HG02798 (cell line): ENCODE data around the gene IFNAR2.

Experiments
- ATAC-seq: cut with Tn5 transposase; IDR thresholded peaks from one replicate; pipeline ENCODE4 v1.9.1; 2021; ENCODE audit warnings: mild to moderate bottlenecking; ENCODE audit not compliant: unreplicated experiment, poor library complexity

Gene IFNAR2

GRCh38 chr21:33264561-33264960 lies 34.8 kb downstream of the IFNAR2 start:
- ATAC-seq: no peak

- ATAC-seq: no peak
Measured at GRCh38 chr21:33265664-33266049, 35.9 kb downstream of the IFNAR2 start.

DNA sequence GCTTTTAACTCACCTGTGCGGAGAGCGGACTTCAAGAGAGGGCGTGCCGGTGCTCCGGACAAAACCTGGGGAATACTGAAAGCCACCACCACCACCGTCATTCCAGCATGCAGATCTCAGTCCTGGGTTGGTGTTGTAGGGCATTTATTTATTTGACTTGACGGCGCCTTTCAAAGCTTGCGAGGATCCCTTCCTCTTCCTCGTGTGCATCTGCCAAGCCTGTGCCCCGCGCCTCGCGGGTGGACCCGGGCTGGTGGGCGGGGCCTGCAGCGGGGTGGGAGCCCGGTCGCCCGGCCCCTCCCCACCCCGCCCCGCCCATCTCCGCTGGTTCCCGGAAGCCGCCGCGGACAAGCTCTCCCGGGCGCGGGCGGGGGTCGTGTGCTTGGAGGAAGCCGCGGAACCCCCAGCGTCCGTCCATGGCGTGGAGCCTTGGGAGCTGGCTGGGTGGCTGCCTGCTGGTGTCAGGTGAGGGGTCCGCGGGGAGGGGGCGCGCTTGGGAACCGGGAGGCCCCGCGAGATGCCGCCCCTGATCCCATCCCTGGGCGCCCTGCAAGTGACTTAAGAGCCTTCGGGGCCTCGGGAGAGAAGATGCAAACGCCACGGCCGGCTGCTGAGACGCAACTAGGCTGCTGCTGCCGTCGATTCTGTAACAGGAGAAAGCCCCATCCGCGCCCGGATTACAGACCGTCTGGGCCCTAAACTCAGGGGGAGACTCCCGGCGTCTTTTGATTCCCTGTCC lies 36.5 kb downstream of the IFNAR2 start, which contains the start of gene IL10RB:
TSS of gene IL10RB (plus strand) at position 318 of the 739 bp plus-strand sequence. CDS start at position 417, 99 bp downstream.
- ATAC-seq: peak; percentile 48

- ATAC-seq: no peak
Measured at GRCh38 chr21:33266789-33267135, 37.0 kb downstream of the IFNAR2 start.

GRCh38 chr21:33267250-33267649 lies 37.5 kb downstream of the IFNAR2 start:
- ATAC-seq: no peak

DNA sequence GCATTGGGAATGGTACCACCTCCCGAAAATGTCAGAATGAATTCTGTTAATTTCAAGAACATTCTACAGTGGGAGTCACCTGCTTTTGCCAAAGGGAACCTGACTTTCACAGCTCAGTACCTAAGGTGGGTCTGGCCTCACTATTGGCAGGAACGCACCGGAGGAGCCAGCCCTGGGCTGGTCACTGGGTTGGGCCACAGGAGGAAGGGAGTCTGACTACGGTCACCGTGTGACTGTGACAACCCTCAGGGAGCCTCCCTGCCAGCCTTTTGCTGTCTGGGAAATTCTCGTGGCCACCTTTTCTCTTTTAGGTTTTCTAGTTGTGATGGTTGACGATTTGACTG lies 38.6 kb downstream of the IFNAR2 start:
- ATAC-seq: peak; percentile 19

GRCh38 chr21:33268737-33269441 lies 39.2 kb downstream of the IFNAR2 start:
- peak; percentile 71 for ATAC-seq

DNA sequence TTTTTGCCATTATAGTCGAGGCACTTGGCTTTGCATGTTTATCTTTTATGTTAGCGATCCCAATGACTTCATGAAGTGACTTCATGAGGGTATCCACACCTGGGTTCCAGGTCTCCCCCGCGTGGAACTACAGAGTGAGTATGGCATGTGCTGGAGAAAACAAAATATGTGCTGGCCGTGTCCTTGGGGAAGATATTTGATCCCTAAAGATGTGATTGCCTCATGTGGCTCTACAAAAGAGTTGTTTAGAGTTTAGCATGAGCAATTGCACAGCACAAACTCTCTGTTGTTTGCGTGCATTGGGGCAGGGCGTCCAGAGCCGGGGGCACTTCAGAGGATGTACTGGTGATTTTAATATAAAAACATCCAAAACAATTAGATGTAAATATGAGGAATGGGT lies 41.2 kb downstream of the IFNAR2 start:
- ATAC-seq: no peak

GRCh38 chr21:33273044-33273443 lies 43.3 kb downstream of the IFNAR2 start:
- ATAC-seq: no peak

GRCh38 chr21:33278721-33279120 lies 49.0 kb downstream of the IFNAR2 start:
- ATAC-seq: no peak

- ATAC-seq: no peak
Measured at GRCh38 chr21:33279330-33279820, 49.6 kb downstream of the IFNAR2 start.
